Fibroblast of the aortic adventitia (primary cell): Measurements from ENCODE around the gene CDH13. TPM values are rescaled to one million over a fixed set of nuclear protein-coding genes. Genes with fewer than 3 reads are reported as not detected.

Source experiments
- DNase-seq: peaks from one replicate; pipeline ENCODE4 v3.0.0-alpha.2; 2010; ENCODE audit warnings: low read depth
- H3K4me3 ChIP-seq: 2 replicates; pipeline ENCODE4 v1.5.1; 2011; ENCODE audit warnings: low read depth, mild to moderate bottlenecking, control low read depth, low read length, moderate library complexity
- total RNA-seq: library from RNA; depleted of rRNA; stranded (reverse); fragments of >200 nt; gene quantifications from 2 replicates; pipeline ENCODE4 v1.2.3, GENCODE V29; 2012; ENCODE audit warnings: low replicate concordance
- TF ChIP-seq, protein P1 (sequence below): IDR thresholded peaks from 2 replicates; pipeline ENCODE4 v1.5.1; 2011; ENCODE audit warnings: mild to moderate bottlenecking, low read length, control low read depth, inconsistent platforms; ENCODE audit not compliant: insufficient read depth

CDH13 gene
- total RNA-seq, 1 donor = 55.7 TPM

DNA sequence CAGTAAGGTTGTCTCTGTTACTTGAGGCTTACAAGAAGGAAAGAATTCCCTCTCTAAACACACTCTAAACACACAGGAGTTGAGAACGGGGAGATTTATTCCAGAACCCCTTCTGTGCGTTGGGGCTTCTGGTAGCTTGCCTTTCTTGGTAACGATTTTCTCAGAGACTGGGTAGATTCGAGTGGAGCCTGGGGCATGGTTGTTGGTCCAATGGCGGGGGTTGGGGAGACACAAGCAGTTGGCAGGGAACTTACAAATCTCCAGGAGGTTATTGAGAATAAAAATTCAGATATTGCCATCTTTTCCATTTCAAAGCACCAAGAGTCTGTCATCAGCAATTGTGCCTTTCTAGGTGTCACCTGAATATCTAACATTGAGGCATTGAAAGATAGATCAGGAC, 251.7 kb downstream of the CDH13 start:
- no peak overlapping the region for H3K4me3 ChIP-seq
- TF ChIP-seq, protein P1, sequence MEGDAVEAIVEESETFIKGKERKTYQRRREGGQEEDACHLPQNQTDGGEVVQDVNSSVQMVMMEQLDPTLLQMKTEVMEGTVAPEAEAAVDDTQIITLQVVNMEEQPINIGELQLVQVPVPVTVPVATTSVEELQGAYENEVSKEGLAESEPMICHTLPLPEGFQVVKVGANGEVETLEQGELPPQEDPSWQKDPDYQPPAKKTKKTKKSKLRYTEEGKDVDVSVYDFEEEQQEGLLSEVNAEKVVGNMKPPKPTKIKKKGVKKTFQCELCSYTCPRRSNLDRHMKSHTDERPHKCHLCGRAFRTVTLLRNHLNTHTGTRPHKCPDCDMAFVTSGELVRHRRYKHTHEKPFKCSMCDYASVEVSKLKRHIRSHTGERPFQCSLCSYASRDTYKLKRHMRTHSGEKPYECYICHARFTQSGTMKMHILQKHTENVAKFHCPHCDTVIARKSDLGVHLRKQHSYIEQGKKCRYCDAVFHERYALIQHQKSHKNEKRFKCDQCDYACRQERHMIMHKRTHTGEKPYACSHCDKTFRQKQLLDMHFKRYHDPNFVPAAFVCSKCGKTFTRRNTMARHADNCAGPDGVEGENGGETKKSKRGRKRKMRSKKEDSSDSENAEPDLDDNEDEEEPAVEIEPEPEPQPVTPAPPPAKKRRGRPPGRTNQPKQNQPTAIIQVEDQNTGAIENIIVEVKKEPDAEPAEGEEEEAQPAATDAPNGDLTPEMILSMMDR = no peak
- DNase-seq = no peak

DNA sequence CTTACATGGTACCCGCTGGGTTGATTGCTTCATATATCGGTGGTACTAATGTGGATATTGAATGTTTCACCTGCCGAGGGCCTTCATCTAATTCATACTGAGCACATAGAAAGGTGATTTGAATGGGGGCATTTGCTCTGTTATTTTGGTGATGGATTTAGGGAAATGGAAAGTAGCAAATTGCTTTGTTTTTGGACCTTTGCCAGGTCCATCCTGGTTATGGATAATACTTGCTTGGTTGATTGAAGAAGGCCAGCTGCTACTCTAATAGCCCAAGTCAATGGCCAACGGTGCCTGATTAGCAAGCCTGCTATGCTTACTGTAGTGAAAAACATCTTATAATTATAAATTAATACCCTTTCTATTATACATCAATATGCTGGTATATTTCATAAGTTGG, 253.6 kb downstream of the CDH13 start:
- TF ChIP-seq, protein P1 = no peak
- no peak overlapping the region for H3K4me3 ChIP-seq
- no peak for DNase-seq

GRCh38 chr16:82881516-82881915, 254.7 kb downstream of the CDH13 start:
- no peak overlapping the region for H3K4me3 ChIP-seq
- TF ChIP-seq, protein P1 = no peak
- no peak for DNase-seq

DNA sequence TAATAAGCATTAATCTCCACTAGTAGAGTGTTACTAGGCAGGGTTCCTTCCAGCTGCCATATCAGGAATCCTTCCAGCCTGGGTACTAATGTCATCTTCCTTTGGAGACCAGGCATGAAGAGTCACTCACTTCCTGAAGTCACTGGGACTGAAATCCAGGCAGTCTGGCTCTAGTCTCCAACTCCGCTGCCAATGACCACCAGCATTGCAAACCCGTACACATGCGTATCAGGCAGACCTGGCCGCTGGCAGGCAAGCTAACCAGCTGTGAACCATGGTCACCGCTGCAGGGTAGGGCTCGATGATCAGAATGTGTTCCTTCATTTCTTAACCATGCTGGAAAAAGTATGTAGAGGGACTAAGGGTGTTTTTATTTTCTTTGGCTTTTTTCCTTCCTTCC, 255.5 kb downstream of the CDH13 start:
- TF ChIP-seq, protein P1 = no peak
- H3K4me3 ChIP-seq = no peak overlapping the region
- DNase-seq = peak; percentile 13

DNA sequence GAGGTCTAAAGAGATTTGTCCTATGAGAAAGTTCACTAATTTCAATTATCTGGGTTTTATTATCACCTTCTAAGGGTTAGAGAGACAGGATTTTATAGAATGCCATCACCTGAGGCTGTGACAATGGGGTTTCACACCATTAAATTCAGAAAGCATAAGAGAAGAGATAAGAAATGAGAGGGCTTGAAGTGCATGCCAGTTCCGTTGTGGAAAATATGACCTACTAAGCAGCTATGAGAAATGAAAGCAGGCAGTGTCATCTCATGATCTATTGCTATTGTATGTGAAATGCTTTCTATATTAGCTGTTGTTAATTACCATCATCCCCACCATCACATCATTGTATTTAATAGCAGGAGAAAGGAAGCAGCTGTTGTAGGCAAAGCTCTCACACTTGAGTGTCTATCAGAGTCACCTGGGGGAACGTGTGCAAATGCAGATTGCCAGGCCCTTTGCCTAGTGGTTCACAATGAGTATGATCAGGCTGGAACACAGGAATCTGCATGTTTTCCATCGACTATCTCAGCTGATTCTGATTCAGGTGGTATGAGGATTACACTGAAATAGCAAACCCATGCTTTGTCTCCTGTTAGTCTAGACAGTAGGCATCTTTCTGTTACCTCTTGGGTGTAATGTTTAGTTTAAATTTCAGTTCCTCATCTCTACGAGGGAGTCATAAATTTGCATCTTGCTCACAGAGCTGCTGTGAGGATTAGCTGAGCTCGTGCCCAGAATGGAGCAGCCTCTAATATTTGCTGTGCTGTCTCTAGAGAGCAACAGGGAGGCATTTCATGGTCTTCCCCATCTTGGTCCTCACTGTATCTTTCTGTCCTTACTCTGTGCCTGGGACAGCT, 256.4 kb downstream of the CDH13 start:
- no peak overlapping the region for H3K4me3 ChIP-seq
- TF ChIP-seq, protein P1 = no peak
- DNase-seq = no peak

DNA sequence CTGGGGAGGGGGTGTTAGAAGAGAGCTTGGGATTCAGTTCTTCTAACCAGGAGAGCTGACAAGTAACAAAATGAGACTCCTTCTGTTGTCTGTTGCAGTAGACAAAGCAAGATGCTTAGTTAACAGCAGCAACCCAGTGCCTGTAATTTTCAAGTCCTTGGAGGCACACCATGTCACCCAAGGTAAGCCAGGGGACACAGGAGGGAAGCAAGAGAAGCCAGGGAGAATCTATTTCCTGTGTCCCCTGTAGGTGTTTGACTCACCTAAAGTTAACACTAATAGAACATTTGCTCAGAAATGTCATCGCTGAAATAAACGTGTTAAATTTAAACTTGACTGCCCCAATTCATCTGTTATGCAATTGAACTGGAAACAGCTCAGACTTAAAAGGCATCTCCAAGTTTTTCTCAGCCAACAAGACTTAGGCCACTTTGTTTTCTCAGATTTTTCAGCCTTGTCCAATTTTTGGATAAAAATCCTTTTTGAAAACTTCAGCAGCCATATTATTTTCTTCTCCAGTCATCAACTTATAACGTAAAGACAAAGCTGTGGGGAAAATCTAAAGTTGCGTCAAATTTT, 257.6 kb downstream of the CDH13 start:
- no peak for DNase-seq
- H3K4me3 ChIP-seq = no peak overlapping the region
- TF ChIP-seq, protein P1 = no peak
